Body of pancreas (tissue), 4 donors: ENCODE measurements around the gene GGT1. TPM values are rescaled to one million over a fixed set of nuclear protein-coding genes. Genes with fewer than 3 reads are reported as not detected.
"Not testable (repeated sequence)": the region's sequence is repeated elsewhere in the genome, so short reads cannot be mapped to it uniquely, and the experiment has no call there.

ENCODE experiments used
- ATAC-seq: fragments of 150-250 bp; one replicate; pipeline ENCODE4 v1.9.1; 2016
- DNase-seq, 4 donors: peaks; one replicate each; pipeline ENCODE4 v3.0.0-alpha.2; 2019
- H3K27ac ChIP-seq, 4 donors: fragments of 200-600 bp; sonication (generic); 1 replicate in 3 of 4; 2 replicates in 1 of 4; pipeline versions ENCODE4 v1.5.1 to v1.6.1; 2016 to 2019; ENCODE audit warnings: mild to moderate bottlenecking in 1 of 4, mixed read lengths in 1 of 4, moderate library complexity in 1 of 4
- H3K27me3 ChIP-seq, 2 donors: fragments of 200-600 bp; sonication (generic); one replicate each; pipeline ENCODE4 v1.6.0; 2016; ENCODE audit warnings: mild to moderate bottlenecking in 1 of 2
- H3K36me3 ChIP-seq, 2 donors: fragments of 200-600 bp; sonication (generic); replicated peaks in 1 of 2; 2 replicates each; pipeline ENCODE4 v1.5.1; 2016; ENCODE audit warnings: low read depth in 2 of 2; ENCODE audit not compliant: insufficient read depth in 1 of 2
- H3K4me1 ChIP-seq: fragments of 200-600 bp; sonication (generic); one replicate; pipeline ENCODE4 v1.6.0; 2016
- H3K4me3 ChIP-seq, 2 donors: fragments of 200-600 bp; sonication (generic); 1 replicate in 1 of 2; 2 replicates in 1 of 2; pipeline ENCODE4 v1.5.1; 2016 to 2019
- H3K9me3 ChIP-seq, 3 donors: fragments of 200-600 bp; sonication (generic); 1 replicate in 2 of 3; 2 replicates in 1 of 3; pipeline ENCODE4 v1.5.1; 2016
- CTCF ChIP-seq, 7 experiments: fragments of 450-650 bp in 4 of 7; fragments of 200-600 bp in 3 of 7; sonication (generic) in 3 of 7; IDR thresholded peaks; one replicate each; pipeline ENCODE4 v1.5.1; 2016 to 2019; ENCODE audit warnings: antibody characterized with exemption in 7 of 7
- POLR2A ChIP-seq, 3 donors: fragments of 450-650 bp; IDR thresholded peaks; one replicate each; pipeline ENCODE4 v1.6.1; 2016; ENCODE audit warnings: antibody characterized with exemption in 3 of 3, mild to moderate bottlenecking in 2 of 3
- WGBS, 2 donors: methylation state at CpG; one replicate each; pipeline ENCODE4 v1.1.5; 2017; 5-methylcytosine and 5-hydroxymethylcytosine counted together
- intact Hi-C: fragments of 100-400 bp; cut with DNase I; formaldehyde crosslinking; loops from one replicate; pipeline ENCODE4 v1.15.1; 2023
- total RNA-seq, 2 donors: library from RNA; depleted of rRNA; stranded (reverse); fragments of >200 nt; gene quantifications; one replicate each; pipeline ENCODE4 v1.1.0, GENCODE V29; 2016

GGT1 gene
- total RNA-seq, 2 donors from 2014 or later = 45.4 to 58.7 TPM

GRCh38 chr22:24592851-24593558 is 10.0 kb upstream of the GGT1 start, which contains the start of gene LRRC75B:
LRRC75B (minus strand) TSS chr22:24593073; CDS start chr22:24593039, 34 bp downstream.
- 4 to 63% methylated on average over 4 to 72 of the region's 72 CpGs for WGBS, 2 donors
- Histone ChIP-seq H3K9me3 (no peaks in the 10 kb centered on the region), H3K36me3 (no peaks in the 10 kb centered on the region), H3K27ac (peak within 1 kb of the TSS; percentile 35 to 83 (median 79)), H3K4me3 (peak within 1 kb of the TSS; percentile 21 to 38), H3K27me3 (no peaks in the 10 kb centered on the region), H3K4me1 (peaks cover 55% of the 10 kb centered on the region)
- ATAC-seq (peak; percentile 81), DNase-seq (peak; percentile 84 to 91 (median 90))
- intact Hi-C loops = no loop called here
- no peak for TF ChIP-seq CTCF (IDR thresholded peaks at IDR 0.05)
- TF ChIP-seq POLR2A (IDR thresholded peaks at IDR 0.05) = peak in 2 of 3 donors; percentile 60 to 66

GRCh38 chr22:24593559-24593835 is 9.5 kb upstream of the GGT1 start:
- WGBS, 2 donors = 68 to 84% methylated on average over 10 of the region's 10 CpGs

GRCh38 chr22:24593836-24594568 is 9.0 kb upstream of the GGT1 start:
- H3K27ac ChIP-seq = peak overlapping the region in 3 of 4 donors; percentile 76 to 83 (median 82)
- TF ChIP-seq CTCF (IDR thresholded peaks at IDR 0.05) = no peak
- no peak for TF ChIP-seq POLR2A (IDR thresholded peaks at IDR 0.05)
- no peak overlapping the region for H3K4me3 ChIP-seq
- DNase-seq = peak in 3 of 4 donors; percentile 28 to 35 (median 35)
- 29 to 57% methylated on average over 6 to 16 of the region's 16 CpGs for WGBS, 2 donors
- H3K4me1 ChIP-seq = peaks cover 48% of the 10 kb centered on the region
- peak; percentile 18 for ATAC-seq
- intact Hi-C loops = no loop called here
- H3K9me3 ChIP-seq = no peaks in the 10 kb centered on the region
- H3K36me3 ChIP-seq = no peaks in the 10 kb centered on the region
- no peaks in the 10 kb centered on the region for H3K27me3 ChIP-seq

More at GRCh38 chr22:24593559-24593835, 9.5 kb upstream of the GGT1 start:
- intact Hi-C loops, H3K36me3 ChIP-seq, H3K4me3 ChIP-seq, ATAC-seq, H3K27me3 ChIP-seq, H3K9me3 ChIP-seq, DNase-seq: not testable (repeated sequence)
- peak overlapping the region in 3 of 4 donors; percentile 76 to 83 (median 82) for H3K27ac ChIP-seq
- peaks cover 52% of the 10 kb centered on the region for H3K4me1 ChIP-seq

GRCh38 chr22:24594569-24595120 is 8.3 kb upstream of the GGT1 start:
- WGBS, 2 donors = 26 to 100% methylated on average over 1 to 7 of the region's 7 CpGs
- H3K4me3 ChIP-seq = no peak overlapping the region
- DNase-seq = peak in 3 of 4 donors; percentile 42 to 68 (median 61)
- H3K27me3 ChIP-seq = no peaks in the 10 kb centered on the region
- intact Hi-C loops = no loop called here
- H3K36me3 ChIP-seq = no peaks in the 10 kb centered on the region
- peak overlapping the region in 3 of 4 donors; percentile 29 to 83 (median 76) for H3K27ac ChIP-seq
- no peaks in the 10 kb centered on the region for H3K9me3 ChIP-seq
- H3K4me1 ChIP-seq = peaks cover 46% of the 10 kb centered on the region
- no peak for ATAC-seq
- TF ChIP-seq CTCF (IDR thresholded peaks at IDR 0.05) = no peak
- TF ChIP-seq POLR2A (IDR thresholded peaks at IDR 0.05) = no peak

- WGBS, 2 donors = 90 to 100% methylated on average over 1 to 6 of the region's 6 CpGs
- no peak for DNase-seq
- Histone ChIP-seq H3K4me1 (peaks cover 46% of the 10 kb centered on the region), H3K4me3 (no peak overlapping the region), H3K27ac (peak overlapping the region in 2 of 4 donors; percentile 76 to 83), H3K27me3 (no peaks in the 10 kb centered on the region), H3K36me3 (no peaks in the 10 kb centered on the region), H3K9me3 (no peaks in the 10 kb centered on the region)
- ATAC-seq = no peak
- intact Hi-C loops = no loop called here
- TF ChIP-seq CTCF (IDR thresholded peaks at IDR 0.05) (no peak), POLR2A (IDR thresholded peaks at IDR 0.05) (no peak)
Observed at GRCh38 chr22:24595228-24595627, 7.8 kb upstream of the GGT1 start.
